Renal cortical epithelial cell (primary cell): ENCODE measurements around the gene ZAP70. TPM values are rescaled to one million over a fixed set of nuclear protein-coding genes. Genes with fewer than 3 reads are reported as not detected.

Experiments
- DNase-seq: peaks from one replicate; pipeline ENCODE4 v3.0.0-alpha.2; 2011; ENCODE audit warnings: low read depth
- total RNA-seq: library from RNA; depleted of rRNA; stranded (reverse); fragments of >200 nt; gene quantifications from 2 replicates; pipeline ENCODE4 v1.2.3, GENCODE V29; 2014

ZAP70 gene
- total RNA-seq, 1 donor from 2014 or later, result not detected

- DNase-seq, result peak; percentile 24
Observed at GRCh38 chr2:97751752-97752151, 38.4 kb downstream of the ZAP70 start.

GRCh38 chr2:97752342-97753334 lies 39.3 kb downstream of the ZAP70 start:
- no peak for DNase-seq

GRCh38 chr2:97754690-97755346 lies 41.4 kb downstream of the ZAP70 start:
- no peak for DNase-seq

GRCh38 chr2:97755491-97755890 lies 42.1 kb downstream of the ZAP70 start:
- DNase-seq, result no peak

GRCh38 chr2:97757062-97757461 lies 43.7 kb downstream of the ZAP70 start:
- no peak for DNase-seq

GRCh38 chr2:97758131-97758705 lies 44.8 kb downstream of the ZAP70 start:
- no peak for DNase-seq

- DNase-seq, result no peak
Observed at GRCh38 chr2:97759727-97760407, 46.5 kb downstream of the ZAP70 start.

GRCh38 chr2:97760480-97761049 lies 47.2 kb downstream of the ZAP70 start:
- DNase-seq, result no peak

- no peak for DNase-seq
Observed at GRCh38 chr2:97761192-97761591, 47.8 kb downstream of the ZAP70 start.

- DNase-seq, result no peak
Observed at GRCh38 chr2:97763176-97763845, 49.9 kb downstream of the ZAP70 start.

- no peak for DNase-seq
Observed at GRCh38 chr2:97764559-97765263, 51.3 kb downstream of the ZAP70 start.

GRCh38 chr2:97765933-97766332 lies 52.6 kb downstream of the ZAP70 start:
- peak; percentile 65 for DNase-seq

GRCh38 chr2:97766567-97766966 lies 53.2 kb downstream of the ZAP70 start:
- DNase-seq, result no peak

GRCh38 chr2:97769308-97769707 lies 55.9 kb downstream of the ZAP70 start:
- DNase-seq, result no peak

GRCh38 chr2:97769711-97770110 lies 56.3 kb downstream of the ZAP70 start:
- no peak for DNase-seq

GRCh38 chr2:97770445-97770844 lies 57.1 kb downstream of the ZAP70 start:
- no peak for DNase-seq

GRCh38 chr2:97774425-97774824 lies 61.0 kb downstream of the ZAP70 start:
- DNase-seq, result no peak

GRCh38 chr2:97775074-97775473 lies 61.7 kb downstream of the ZAP70 start:
- DNase-seq, result no peak

GRCh38 chr2:97779141-97779540 lies 65.8 kb downstream of the ZAP70 start:
- no peak for DNase-seq

GRCh38 chr2:97781981-97782380 lies 68.6 kb downstream of the ZAP70 start:
- DNase-seq, result no peak
